Dendritic cell treated with granulocyte-macrophage colony-stimulating factor and Interleukin-4, amounts not matched to agents 40 ng/mL and 50 ng/mL, for 4 days (primary cell): ENCODE results near the gene TOPORS.
A peak's percentile ranks its signal among the peaks of the same experiment; 100 is the strongest.
"Not testable (repeated sequence)": the region's sequence is repeated elsewhere in the genome, so short reads cannot be mapped to it uniquely, and the experiment has no call there.

Experiments used
- H3K27ac Mint-ChIP-seq: one replicate; pipeline ENCODE4 v1.8.0; 2022; ENCODE audit warnings: mild to moderate bottlenecking, mixed read lengths
- H3K27me3 Mint-ChIP-seq: one replicate; pipeline ENCODE4 v1.8.0; 2022; ENCODE audit warnings: mild to moderate bottlenecking, mixed read lengths
- H3K36me3 Mint-ChIP-seq: one replicate; pipeline ENCODE4 v1.8.0; 2022; ENCODE audit warnings: low read depth, mixed read lengths
- H3K4me1 Mint-ChIP-seq: one replicate; pipeline ENCODE4 v1.8.0; 2022; ENCODE audit warnings: low read depth, mixed read lengths
- H3K4me3 Mint-ChIP-seq: one replicate; pipeline ENCODE4 v1.8.0; 2022; ENCODE audit warnings: mild to moderate bottlenecking, moderate library complexity, mixed read lengths
- H3K9me3 Mint-ChIP-seq: one replicate; pipeline ENCODE4 v1.8.0; 2022; ENCODE audit warnings: mixed read lengths
- intact Hi-C: fragments of 100-400 bp; cut with micrococcal nuclease; formaldehyde crosslinking; loops from one replicate; pipeline ENCODE4 v1.15.0; 2022

Gene TOPORS

DNA sequence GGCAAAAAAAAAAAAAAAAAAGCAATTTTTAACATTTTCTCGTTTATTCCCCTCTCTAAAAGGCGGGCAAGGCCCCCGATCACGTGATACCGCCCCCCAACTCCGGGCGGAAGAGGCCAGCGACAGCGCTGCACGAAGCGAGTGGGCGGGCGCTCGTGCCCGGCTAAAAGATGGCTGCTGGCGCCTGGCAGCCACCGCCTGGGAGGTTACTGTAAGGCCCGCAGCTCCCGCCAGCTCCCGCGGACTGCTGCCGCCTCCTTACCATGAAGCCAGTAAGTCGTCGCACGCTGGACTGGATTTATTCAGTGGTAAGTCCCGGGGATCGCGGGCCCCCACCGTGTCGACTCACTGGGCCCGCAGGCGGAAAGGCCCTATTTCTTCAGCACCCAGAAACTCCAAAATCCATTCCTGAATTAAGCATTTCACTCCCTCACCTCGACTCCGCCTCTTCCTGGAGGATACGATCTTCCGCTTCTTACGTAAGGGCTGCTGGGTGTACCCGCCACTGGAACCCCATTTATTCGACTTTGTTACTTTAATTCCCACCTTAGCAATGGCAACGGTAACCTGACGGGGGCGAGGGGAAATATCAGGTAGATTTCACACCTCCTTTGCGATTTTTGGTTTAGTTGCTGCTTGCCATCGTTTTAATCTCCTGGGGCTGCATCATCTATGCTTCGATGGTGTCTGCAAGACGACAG lies at the start of gene TOPORS, which contains the start of gene SMIM27:
TOPORS (minus strand) TSS at position 415 of the 701 bp plus-strand sequence; CDS start at position 265, 150 bp downstream.
SMIM27 (plus strand) TSS at position 156 of the 701 bp plus-strand sequence; CDS start at position 264, 108 bp downstream.
- intact Hi-C loops, result loop anchor here (1.0 kb wide), 2 partner anchors 20 to 168 kb away; partner anchors contain the start of gene ACO1
- peaks cover 42% of the 10 kb centered on the region for H3K4me1 Mint-ChIP-seq
- peaks cover 54% of the 10 kb centered on the region for H3K36me3 Mint-ChIP-seq
- H3K4me3 Mint-ChIP-seq, result peak within 1 kb of the TSS; percentile 83
- no peaks in the 10 kb centered on the region for H3K27me3 Mint-ChIP-seq
- no peaks in the 10 kb centered on the region for H3K9me3 Mint-ChIP-seq
- H3K27ac Mint-ChIP-seq, result peak within 1 kb of the TSS; percentile 94

DNA sequence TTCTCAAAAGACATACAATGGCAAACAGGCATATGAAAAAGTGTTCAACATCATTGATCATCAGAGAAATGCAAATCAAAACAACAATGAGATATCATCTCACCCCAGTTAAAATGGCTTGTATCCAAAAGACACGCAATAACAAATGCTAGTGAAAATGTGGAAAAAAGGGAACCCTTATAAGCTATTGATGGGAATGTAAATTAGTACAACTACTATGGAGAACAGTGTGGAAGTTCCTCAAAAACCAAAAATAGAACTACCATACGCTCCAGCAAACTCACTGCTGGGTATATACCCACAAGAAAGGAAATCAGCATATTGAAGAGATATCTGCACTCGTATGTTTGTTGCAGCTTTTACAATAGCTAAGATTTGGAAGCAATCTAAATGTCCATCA lies 46.6 kb upstream of the TOPORS start:
- H3K4me3 Mint-ChIP-seq, H3K36me3 Mint-ChIP-seq, H3K27ac Mint-ChIP-seq, intact Hi-C loops: not testable (repeated sequence)
- peaks cover 26% of the 10 kb centered on the region for H3K27me3 Mint-ChIP-seq
- peaks cover 21% of the 10 kb centered on the region for H3K4me1 Mint-ChIP-seq
- H3K9me3 Mint-ChIP-seq, result peaks cover 10% of the 10 kb centered on the region

DNA sequence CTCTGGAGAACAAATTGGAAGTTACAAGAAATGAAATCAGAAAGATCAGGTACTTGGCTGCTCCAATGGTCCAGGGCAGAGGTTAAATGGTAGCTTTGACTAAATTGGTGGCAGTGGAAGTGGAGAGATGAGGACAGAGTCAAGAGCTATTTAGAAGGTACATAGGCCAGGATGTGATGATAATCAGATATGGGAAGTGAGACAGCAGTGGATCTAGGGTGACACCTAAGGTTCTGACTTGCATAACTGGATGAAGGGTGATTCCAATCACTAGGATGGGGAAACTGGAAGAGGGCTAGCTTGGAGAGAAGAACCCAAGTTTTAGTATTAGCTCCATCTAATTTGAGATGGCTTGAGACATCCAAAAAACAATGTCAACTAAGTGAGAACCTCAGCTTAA lies 44.5 kb upstream of the TOPORS start:
- peaks cover 25% of the 10 kb centered on the region for H3K27me3 Mint-ChIP-seq
- peaks cover 21% of the 10 kb centered on the region for H3K4me1 Mint-ChIP-seq
- no peak overlapping the region for H3K27ac Mint-ChIP-seq
- H3K36me3 Mint-ChIP-seq, result no peaks in the 10 kb centered on the region
- peaks cover 10% of the 10 kb centered on the region for H3K9me3 Mint-ChIP-seq
- intact Hi-C loops, result no loop called here
- H3K4me3 Mint-ChIP-seq, result no peak overlapping the region

DNA sequence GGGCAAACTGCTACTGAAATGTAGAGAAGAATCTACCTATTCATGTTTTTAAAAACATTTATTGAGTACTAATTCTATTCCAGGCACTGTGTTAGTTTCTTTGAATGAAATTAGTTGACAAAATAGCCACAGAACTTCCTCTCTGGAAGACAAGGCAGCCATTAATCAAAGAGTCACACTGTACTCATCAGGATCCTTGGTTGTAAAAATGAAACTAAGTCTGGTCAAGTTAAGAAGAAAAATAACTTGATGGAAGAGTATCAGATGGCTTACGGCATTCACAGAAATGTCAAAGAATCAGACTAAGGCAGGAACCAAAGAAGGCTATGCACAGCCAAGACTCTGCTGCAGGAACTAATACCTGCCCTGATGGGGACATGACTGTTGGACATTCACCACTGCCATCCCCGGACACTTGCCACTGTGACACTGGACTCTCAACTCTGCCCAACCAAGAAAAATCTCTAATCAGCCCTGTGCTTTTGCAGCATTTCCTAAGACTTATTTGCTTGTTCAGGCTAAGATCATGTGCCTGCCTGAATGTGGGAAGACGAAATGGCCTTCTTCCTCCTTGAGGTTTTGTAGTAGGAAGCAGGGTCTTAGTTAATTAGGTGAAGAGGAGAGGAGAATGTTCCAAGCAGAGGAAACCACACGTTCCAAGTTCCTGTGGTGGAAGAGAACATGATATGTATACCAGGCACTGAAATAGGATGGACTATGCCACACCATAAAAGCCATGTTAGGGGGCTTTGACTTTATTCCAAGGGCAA lies 43.9 kb upstream of the TOPORS start:
- H3K36me3 Mint-ChIP-seq, result no peaks in the 10 kb centered on the region
- peaks cover 23% of the 10 kb centered on the region for H3K27me3 Mint-ChIP-seq
- intact Hi-C loops, result no loop called here
- peaks cover 21% of the 10 kb centered on the region for H3K4me1 Mint-ChIP-seq
- H3K9me3 Mint-ChIP-seq, result peaks cover 10% of the 10 kb centered on the region
- no peak overlapping the region for H3K27ac Mint-ChIP-seq
- no peak overlapping the region for H3K4me3 Mint-ChIP-seq

DNA sequence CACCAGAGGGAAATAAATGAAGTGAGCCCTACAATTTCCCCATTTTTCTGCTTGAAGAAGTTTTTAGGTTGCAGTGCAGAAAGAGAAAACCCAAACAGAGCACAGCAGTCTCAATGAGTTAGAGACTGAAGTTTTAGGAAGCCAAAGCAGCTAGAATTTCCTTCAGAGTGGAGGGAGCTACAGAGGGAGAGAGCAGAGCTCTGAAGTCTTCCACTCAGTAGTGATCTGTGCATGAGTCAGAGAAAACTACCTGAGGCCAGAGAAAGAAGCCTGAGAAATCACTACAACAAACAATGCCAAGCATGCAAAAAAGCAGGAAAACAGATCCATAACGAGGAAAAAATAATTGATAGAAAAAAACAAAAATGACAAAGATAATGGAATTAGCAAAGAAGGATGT lies 38.5 kb upstream of the TOPORS start:
- intact Hi-C loops, result no loop called here
- Mint-ChIP-seq H3K4me3 (no peak overlapping the region), H3K4me1 (peaks cover under 1% of the 10 kb centered on the region), H3K36me3 (no peaks in the 10 kb centered on the region), H3K27ac (no peak overlapping the region), H3K27me3 (peaks cover 26% of the 10 kb centered on the region), H3K9me3 (no peaks in the 10 kb centered on the region)

DNA sequence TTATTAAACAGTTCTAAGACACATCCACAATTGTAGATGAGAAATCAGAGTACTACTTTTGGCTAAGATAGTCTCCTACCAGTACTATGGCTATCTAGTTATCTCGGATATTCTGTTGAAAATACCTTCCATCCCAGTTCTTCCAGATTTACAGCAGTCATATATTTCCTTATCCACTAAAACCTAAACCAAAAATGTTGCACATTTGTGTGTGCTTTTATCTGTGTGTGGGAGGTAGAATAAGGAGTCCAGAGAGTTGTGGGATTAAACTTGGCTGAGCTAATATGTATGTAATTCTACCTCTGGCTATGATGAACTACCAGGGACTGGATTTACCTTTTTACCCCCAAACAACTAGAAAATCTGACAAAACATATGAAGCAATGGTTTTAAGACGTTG lies 38.1 kb upstream of the TOPORS start:
- Mint-ChIP-seq H3K4me1 (no peaks in the 10 kb centered on the region), H3K36me3 (no peaks in the 10 kb centered on the region), H3K9me3 (no peaks in the 10 kb centered on the region), H3K27ac (no peak overlapping the region), H3K27me3 (peaks cover 30% of the 10 kb centered on the region), H3K4me3 (no peak overlapping the region)
- intact Hi-C loops, result no loop called here

DNA sequence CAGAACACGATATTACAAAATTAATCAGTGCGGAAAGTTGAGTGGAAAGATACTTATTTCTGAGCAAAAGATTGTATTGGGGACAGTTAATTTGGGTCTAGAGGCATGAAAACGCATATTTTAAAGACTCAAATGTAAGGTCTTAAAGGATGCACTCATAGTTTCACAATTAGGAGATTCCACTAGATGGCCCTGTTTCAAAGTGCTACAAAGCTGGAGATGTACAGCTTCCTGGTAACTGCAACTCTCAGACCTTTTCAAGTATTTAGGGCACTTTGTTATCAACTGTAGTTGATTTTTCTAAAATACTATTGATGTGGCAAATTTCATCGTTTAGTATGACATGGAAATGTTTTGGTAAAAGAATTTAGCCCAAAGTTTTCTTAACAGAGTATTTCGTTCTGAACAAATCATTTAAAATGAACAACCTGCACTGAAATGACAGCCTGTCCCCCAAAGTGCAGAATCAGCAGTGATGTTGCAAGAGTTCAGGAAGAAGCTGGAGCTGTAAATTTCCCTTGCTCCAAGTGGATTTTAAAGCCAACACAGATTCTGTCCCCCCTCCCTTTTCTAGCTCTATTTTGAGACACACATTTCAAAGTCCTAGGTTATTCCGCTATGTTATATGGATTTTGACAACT lies 36.8 kb upstream of the TOPORS start:
- intact Hi-C loops, result loop anchor here (1.0 kb wide), 1 partner anchor 379 kb away; no protein-coding TSS in a partner anchor
- Mint-ChIP-seq H3K27ac (no peak overlapping the region), H3K4me3 (no peak overlapping the region), H3K27me3 (peaks cover 33% of the 10 kb centered on the region), H3K9me3 (no peaks in the 10 kb centered on the region), H3K36me3 (no peaks in the 10 kb centered on the region), H3K4me1 (no peaks in the 10 kb centered on the region)

DNA sequence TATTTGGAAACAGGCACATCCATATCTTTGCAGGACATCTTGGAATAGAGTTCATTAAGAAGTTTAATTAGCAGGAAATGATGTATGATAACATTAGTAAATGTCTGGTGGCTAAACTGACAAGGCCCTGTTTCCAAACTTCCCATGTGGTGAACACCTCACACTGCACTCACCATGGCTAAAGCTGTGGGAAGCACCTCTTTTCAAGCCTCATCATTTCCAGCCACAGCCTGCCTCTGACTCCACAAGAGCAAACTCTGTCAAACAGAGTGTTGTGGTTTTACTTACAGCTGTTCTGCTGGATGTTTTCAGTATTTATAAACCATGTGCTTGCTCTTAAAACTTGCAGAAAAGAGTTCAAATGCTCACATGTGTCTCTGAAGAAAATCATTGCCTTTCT lies 35.5 kb upstream of the TOPORS start:
- intact Hi-C loops, result no loop called here
- no peaks in the 10 kb centered on the region for H3K9me3 Mint-ChIP-seq
- no peaks in the 10 kb centered on the region for H3K4me1 Mint-ChIP-seq
- H3K27ac Mint-ChIP-seq, result no peak overlapping the region
- H3K36me3 Mint-ChIP-seq, result no peaks in the 10 kb centered on the region
- no peak overlapping the region for H3K4me3 Mint-ChIP-seq
- peaks cover 32% of the 10 kb centered on the region for H3K27me3 Mint-ChIP-seq

DNA sequence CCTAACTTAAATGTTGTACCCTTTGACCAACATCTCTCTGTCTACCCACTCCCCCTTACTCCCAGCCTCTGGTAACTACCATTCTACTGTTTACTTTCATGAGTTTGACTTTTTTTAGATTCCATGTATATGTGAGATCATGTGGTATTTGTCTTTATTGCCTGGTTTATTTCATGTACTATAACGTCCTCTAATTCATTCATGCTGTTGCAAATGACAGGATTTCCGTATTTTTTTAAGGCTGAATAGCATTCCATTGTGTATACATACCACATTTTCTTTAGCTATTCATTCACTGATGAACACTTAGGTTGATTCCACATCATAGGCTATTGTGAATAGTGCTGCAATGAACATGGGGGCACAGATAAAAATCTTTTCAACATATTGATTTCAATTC lies 32.4 kb upstream of the TOPORS start:
- H3K9me3 Mint-ChIP-seq, result no peaks in the 10 kb centered on the region
- H3K36me3 Mint-ChIP-seq, result no peaks in the 10 kb centered on the region
- H3K4me1 Mint-ChIP-seq, result no peaks in the 10 kb centered on the region
- intact Hi-C loops, result no loop called here
- H3K27ac Mint-ChIP-seq, result no peak overlapping the region
- peaks cover 35% of the 10 kb centered on the region for H3K27me3 Mint-ChIP-seq
- no peak overlapping the region for H3K4me3 Mint-ChIP-seq

DNA sequence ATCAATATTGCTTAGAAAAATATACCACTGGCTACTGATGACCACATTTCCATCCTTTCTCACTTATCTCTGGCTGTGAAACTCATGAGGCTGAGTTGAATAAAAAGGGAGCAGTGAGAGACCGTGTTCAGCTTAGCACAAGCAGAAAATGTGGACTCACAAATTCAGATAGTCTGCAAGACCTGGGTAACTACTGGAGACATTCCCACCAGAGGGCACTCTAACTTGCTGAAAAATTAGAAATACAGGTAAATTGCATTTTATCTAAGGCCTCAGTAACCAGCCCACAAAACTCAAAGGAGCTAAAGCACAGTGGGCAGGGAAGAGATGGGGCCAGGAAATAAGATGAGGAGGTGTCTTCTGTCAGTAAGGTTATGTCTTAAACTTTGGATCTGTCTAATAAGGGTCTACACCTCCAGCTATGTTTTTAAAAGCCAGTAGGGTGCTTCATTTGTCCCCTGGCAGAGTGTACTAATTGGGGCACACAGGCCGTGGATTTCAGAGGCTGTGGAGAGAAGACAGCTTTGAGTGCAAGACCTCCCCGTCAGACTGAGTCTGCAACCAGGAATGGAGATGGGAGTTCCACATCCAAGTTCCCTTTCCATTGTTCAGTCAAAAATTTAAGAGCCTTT lies 29.2 kb upstream of the TOPORS start:
- no peaks in the 10 kb centered on the region for H3K9me3 Mint-ChIP-seq
- H3K36me3 Mint-ChIP-seq, result no peaks in the 10 kb centered on the region
- H3K4me3 Mint-ChIP-seq, result no peak overlapping the region
- intact Hi-C loops, result no loop called here
- no peaks in the 10 kb centered on the region for H3K4me1 Mint-ChIP-seq
- H3K27me3 Mint-ChIP-seq, result peaks cover 43% of the 10 kb centered on the region
- no peak overlapping the region for H3K27ac Mint-ChIP-seq

DNA sequence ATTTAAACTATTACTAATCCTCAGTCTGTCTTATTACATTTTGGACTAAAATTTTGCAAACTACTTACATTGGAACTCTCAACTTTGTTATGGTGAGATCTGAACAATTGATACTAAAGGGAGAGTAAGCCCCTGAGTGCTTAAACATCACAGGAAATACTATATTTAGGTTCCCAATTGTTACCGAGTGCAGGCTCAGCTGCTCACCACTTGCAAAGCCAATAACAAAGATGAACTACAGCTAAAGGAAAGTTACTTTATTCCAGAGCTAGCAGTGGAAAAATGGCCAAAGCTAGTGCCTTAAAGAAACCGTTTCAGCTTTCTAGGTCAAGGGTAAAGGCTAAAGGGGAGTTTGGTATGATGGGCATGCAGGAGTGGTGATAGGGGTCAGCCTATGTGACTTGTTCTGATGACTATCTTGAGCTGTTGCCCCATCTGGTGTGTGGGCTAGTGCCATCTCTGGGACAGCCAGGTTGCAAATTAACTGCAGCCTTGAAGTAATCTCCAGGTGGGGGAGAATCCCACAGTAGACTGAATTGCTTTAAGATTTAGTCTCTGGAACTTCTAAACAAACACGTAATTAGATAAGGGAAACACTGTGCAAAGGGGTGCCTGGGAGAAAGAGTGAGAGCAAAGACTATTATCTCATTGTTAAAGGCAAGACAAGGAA lies 28.4 kb upstream of the TOPORS start:
- Mint-ChIP-seq H3K27me3 (peaks cover 40% of the 10 kb centered on the region), H3K4me1 (no peaks in the 10 kb centered on the region), H3K36me3 (no peaks in the 10 kb centered on the region), H3K4me3 (no peak overlapping the region), H3K9me3 (no peaks in the 10 kb centered on the region), H3K27ac (no peak overlapping the region)
- intact Hi-C loops, result no loop called here

DNA sequence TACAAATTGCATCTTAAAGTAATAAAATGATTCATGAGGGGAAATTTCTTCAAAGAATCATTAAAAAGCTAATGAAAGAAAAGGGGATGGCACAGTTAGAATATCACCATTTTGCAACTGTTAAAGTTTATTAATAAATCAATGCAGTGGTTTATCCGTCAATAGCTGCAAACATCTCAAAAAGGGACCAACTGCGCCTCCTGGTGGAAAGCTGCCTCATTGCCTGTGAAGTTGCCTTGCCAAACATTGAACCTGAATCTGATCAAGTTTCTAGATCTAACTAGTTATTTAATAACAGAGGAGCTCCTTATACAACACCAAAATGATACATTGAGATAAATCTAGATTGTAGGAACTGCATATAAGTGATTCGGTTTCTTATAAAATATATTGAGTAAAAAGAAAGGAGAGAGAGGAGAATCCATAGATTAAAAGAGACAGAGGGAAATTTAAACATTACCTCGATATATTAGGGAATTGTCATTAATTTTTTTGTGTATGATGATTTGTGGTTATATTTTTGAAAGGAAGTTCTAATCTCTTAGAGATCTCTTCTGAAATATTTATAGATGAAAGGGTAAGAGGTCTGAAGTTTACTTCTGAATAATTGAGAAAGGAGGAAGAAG lies 27.4 kb upstream of the TOPORS start:
- H3K27me3 Mint-ChIP-seq, result peaks cover 37% of the 10 kb centered on the region
- intact Hi-C loops, result loop anchor here (1.0 kb wide), 1 partner anchor 202 kb away; no protein-coding TSS in a partner anchor
- H3K4me3 Mint-ChIP-seq, result no peak overlapping the region
- no peaks in the 10 kb centered on the region for H3K9me3 Mint-ChIP-seq
- no peaks in the 10 kb centered on the region for H3K4me1 Mint-ChIP-seq
- H3K27ac Mint-ChIP-seq, result no peak overlapping the region
- no peaks in the 10 kb centered on the region for H3K36me3 Mint-ChIP-seq

DNA sequence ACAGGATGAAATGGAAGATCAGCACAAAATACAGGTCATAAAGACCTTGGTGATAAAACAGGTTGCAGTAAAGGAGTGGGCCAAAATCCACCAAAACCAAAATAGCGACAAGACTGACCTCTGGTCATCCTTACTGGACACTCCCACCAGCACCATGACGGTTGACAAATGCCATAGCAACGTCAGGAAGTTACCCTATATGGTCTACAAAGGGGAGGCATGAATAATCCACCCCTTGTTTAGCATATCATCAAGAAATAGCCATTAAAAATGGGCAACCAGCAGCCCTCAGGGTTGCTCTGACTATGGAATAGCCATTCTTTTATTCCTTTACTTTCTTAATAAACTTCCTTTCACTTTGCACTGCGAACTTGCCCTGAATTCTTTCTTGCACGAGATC lies 26.6 kb upstream of the TOPORS start:
- no peaks in the 10 kb centered on the region for H3K36me3 Mint-ChIP-seq
- H3K4me3 Mint-ChIP-seq, result no peak overlapping the region
- intact Hi-C loops, result loop anchor here (1.0 kb wide), 1 partner anchor 201 kb away; no protein-coding TSS in a partner anchor
- H3K27me3 Mint-ChIP-seq, result peaks cover 34% of the 10 kb centered on the region
- no peak overlapping the region for H3K27ac Mint-ChIP-seq
- peaks cover 2% of the 10 kb centered on the region for H3K4me1 Mint-ChIP-seq
- no peaks in the 10 kb centered on the region for H3K9me3 Mint-ChIP-seq
